ENCODE measurements around the gene LDLRAD3.

Gene LDLRAD3

DNA sequence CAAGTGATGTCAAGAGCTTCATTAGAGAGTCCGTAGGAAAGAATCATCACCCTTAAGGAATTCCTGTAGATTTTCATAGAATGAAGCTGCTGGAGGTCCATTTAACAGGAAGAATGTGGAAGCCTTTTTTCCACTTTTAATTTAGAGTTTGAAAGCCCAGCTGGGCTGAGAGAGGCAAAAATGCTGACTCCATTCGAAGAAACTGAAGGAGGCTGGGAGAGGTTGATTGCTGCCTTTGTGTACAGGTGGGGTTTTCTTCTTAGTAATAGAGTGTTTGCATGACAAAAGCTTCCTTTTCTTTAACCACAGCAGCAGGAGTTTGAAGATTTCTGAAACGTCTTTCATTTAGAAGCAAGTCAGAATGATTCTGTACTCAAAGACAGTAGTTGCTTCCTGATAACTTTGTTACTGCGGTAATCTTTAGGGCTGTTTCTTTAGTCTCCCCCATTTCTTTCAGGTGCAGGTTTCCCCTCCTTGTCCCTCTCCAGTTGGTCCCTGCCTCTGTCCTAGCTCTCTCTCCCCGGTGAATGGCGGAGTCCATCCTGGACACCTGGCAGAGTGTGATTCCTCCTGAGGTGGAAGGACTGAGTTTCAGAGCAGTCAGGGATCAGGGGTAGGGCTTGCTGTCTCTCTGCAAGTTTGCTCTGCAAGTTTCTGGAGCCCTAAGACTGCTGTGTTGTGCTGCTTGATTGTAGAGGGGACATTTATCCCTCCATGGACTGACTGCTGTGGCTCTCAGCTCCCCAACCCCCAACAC is 166.2 kb downstream of the LDLRAD3 start:
- no peak for DNase-seq

DNA sequence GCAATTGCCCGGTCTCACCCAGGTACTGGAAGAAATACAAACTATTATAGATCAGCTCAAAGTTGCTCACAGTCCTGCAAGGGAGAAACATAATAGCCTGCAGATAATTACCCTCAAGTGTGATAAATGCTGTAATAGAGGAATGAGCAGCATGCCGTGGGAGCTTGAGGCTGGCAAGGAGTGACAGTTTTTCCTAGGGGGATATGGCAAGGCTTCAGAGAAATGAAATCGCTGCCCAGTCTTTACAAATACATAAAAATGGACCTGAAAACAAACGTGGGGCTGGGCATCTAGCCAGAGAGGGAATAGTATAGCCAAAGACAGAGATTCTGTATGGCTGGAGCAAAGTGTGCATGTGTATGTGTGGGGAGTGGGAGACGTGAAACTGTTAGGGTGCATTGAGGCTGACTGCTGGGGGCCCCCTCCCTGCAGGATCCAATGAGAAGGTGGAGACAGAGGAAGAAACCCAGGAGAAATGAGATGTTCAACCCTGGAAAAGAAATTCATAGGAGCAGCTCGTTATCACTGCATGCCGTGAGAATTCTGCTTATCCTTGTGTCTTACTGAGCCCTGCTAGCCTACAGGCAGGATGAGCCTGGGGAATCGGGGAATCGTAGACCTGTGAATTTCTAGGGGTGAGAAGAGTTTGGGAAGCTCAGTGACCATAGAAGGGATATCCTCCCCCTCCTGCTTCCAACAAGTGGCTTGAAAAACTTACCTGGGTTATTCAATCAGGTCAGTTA is 167.0 kb downstream of the LDLRAD3 start:
- no peak for DNase-seq

GRCh38 chr11:36114095-36114494 is 170.2 kb downstream of the LDLRAD3 start:
- no peak for DNase-seq

- no peak for DNase-seq
Measured at GRCh38 chr11:36115378-36115801, 171.5 kb downstream of the LDLRAD3 start.

- DNase-seq = no peak
Measured at GRCh38 chr11:36116161-36116560, 172.3 kb downstream of the LDLRAD3 start.

DNA sequence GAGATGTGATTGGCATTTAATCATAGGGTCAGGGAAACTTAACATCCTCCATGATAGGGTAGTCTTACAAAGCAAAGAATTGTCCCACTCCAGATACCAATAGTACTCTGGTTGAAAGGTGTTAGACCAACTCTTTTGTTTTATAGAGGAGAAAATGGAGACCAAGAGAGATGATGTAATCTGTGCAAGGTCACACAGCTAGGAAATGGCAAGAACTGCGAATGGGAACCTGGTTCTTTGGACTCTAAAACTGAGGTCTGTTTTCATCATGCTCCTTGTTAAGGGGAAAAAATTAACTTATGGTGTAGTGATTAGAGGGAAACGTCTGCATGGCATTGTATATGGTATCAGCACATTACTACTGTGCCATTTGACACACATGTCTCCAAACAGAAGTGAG is 174.2 kb downstream of the LDLRAD3 start:
- no peak for DNase-seq

GRCh38 chr11:36119300-36119699 is 175.4 kb downstream of the LDLRAD3 start:
- no peak for DNase-seq

- DNase-seq = no peak
Measured at GRCh38 chr11:36121054-36121453, 177.2 kb downstream of the LDLRAD3 start.

DNA sequence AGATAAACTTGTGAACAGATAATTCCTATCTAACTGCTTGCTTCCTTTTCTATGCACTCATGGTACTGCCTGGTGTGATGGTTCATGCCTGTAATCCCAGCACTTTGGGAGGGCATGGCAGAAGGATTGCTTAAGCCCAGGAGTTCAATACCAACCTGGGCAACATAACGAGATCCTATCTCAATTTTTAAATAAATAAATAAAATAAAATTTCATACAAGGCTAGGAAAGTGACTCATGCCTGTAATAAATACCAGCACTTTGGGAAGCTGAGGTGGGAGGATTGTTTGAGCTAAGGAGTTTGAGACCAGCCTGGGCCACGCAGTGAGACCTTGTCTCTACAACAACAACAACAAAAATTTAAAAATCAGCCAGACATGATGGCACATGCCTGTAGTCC is 178.8 kb downstream of the LDLRAD3 start:
- peak; percentile 31 for DNase-seq

- no peak for DNase-seq
Measured at GRCh38 chr11:36123336-36124101, 179.7 kb downstream of the LDLRAD3 start.

DNA sequence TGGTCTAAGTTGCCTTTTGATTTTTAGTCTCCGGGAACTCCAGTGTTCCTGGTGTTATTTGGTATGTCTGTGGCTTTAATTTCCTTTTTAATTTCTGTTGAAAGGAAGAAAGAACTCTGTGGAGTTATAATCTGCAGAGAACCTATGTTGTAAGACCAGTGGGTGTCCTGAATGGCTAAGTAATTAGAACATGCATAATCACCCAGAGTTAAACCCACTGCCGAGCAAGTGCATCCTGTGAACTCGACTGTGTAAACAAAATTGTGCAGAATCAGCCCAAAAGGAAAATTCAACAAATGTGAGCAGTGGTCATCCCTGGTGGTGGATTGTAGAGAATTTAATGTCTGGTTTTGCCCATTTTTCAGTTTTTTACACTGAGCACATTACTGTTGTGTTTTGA is 182.8 kb downstream of the LDLRAD3 start:
- no peak for DNase-seq

DNA sequence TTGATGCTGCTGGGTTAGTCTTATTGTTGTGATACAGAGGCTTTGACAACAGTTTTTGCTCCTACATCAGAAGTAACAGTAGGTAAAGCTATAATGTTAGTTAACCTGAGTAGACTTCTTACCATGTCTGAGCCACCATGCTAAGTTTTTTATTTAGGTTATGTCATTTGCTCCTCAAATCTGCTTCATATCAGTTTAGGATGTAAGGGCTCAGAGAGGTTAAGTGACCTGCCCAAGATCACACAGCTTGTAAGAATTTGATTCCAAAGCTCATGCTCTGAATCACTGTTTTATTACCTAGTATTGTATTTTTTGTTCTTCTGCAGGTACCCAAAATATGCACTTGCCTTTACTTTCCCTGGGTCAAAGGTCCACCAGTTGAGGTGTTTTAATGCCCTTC is 183.7 kb downstream of the LDLRAD3 start:
- DNase-seq = no peak

DNA sequence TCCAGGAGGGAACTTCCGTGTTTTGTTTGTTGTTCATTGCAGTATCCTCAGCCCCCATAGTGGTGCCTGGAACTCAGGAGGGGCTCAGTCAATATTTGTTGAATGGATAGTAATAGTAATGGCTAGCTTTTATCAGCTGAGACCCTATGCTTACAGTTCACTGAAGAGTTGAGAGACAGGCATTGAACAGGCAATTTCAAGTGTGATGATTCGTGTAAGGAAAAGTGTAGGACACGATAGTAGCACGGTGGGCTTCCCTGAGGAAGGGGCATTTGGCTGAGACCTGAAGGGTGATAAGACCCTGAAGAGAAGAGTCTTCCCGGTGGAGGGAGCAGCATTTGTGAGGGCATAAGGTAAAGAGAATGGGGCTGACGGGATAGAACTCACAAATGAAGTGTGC is 186.1 kb downstream of the LDLRAD3 start:
- no peak for DNase-seq

GRCh38 chr11:36130401-36130800 is 186.5 kb downstream of the LDLRAD3 start:
- DNase-seq = peak; percentile 71

DNA sequence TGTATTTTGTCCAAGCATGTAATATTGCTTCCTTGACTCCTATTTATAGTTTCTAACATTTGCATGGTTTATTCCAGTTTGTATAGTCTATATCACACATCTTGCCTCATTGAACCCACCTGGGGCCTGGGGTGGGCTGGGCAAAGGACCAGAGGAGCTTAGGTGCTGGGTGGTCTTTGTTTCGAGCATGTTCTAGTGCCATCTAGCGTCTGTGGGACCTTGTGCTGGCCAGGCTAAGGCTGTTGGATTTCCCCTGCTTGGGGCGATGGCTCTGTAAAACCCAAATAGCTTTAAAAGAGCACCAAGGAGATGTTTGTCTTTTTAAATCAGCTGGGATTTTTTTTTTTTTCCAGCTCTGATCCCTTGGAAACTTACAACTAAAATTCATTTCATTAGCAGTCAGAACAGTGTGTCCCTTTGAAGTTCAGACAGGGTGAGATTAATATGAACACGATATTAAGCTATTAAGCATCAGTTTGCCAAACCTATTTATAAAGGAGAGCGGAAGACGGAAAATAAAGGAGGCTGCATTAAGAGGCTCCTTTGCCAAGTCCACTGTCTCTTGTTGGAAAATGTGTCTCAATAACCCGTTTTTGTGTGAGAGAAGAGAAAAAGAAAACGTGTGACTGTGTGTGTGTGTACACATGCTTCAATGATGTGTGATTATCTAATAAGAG is 188.0 kb downstream of the LDLRAD3 start:
- no peak for DNase-seq

GRCh38 chr11:36132940-36133339 is 189.1 kb downstream of the LDLRAD3 start:
- no peak for DNase-seq

GRCh38 chr11:36135076-36135475 is 191.2 kb downstream of the LDLRAD3 start:
- no peak for DNase-seq

GRCh38 chr11:36139767-36140166 is 195.9 kb downstream of the LDLRAD3 start:
- no peak for DNase-seq

- DNase-seq = no peak
Measured at GRCh38 chr11:36141196-36141953, 197.5 kb downstream of the LDLRAD3 start.

- no peak for DNase-seq
Measured at GRCh38 chr11:36141956-36142355, 198.1 kb downstream of the LDLRAD3 start.

DNA sequence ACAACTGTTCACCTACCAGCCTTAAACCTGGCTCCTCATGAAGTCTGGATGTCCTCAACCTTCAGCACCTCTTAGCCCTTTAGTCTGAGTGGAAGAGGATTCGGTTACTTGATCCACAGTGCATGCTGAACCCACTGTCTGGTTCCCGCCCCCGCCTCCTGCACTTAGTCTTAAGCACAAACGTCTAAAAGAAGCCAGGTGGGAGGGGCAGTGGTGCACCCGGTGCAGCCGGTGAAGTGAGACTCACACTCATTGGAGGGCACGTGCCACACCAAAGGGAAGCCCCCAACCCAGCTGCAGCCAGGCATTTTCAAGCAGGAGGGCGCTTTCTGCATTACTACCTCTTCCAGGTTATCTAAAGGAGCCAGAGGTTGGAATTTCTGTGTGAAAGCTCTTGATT is 198.6 kb downstream of the LDLRAD3 start:
- no peak for DNase-seq

DNA sequence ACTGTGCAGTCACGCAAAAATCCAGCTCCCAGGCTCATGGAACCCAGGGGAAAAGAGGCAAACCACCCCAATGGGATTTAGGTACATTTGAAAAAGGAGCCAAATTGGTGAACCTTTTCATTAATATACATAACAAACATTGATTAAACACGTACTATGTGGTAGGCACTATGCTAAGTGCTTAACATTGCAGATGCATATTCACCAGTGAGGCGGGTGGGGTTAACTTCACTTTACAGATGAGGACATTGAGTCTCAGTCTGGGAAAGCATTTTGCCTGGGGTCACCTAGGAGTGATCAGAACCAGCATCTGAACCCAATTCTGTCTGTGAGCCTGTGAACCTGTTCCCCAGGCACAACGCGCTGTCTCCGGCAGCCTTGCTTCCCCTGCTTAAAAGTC is 199.0 kb downstream of the LDLRAD3 start:
- DNase-seq = no peak

All from NCI-H226 (cell line).